HCT116 (cell line): ENCODE results near the gene TNRC6A. TPM values are rescaled to one million over a fixed set of nuclear protein-coding genes. Genes with fewer than 3 reads are reported as not detected.

ENCODE experiments used
- ATAC-seq: fragments of 200-7000 bp; cut with Tn5 transposase; 2 replicates; pipeline ENCODE4 v1.9.1; 2020; ENCODE audit warnings: mild to moderate bottlenecking, moderate library complexity
- BruUV-seq: library from RNA; stranded (reverse); fragments of 400-500 nt; replicated peaks from 2 replicates; lab custom pipeline; 2021; lab: Mats Ljungman, UMichigan
- CTCF ChIA-PET: fragments of 300-600 bp; sonication (Branson Sonifier 250); formaldehyde crosslinking; loops from one replicate; lab custom pipeline; 2021; ENCODE audit warnings: antibody characterized with exemption; lab: Charles Lee
- POLR2A ChIA-PET: fragments of 300-600, 350-600 bp; sonication (Branson Sonifier 250); formaldehyde crosslinking; loops from one replicate; lab custom pipeline; 2021; ENCODE audit warnings: antibody characterized with exemption; lab: Charles Lee
- RAD21 ChIA-PET, 2 experiments: fragments of 300-600 bp; sonication (Branson Sonifier 250); formaldehyde crosslinking; loops; one replicate each; lab custom pipeline; 2023; ENCODE audit warnings: low total read pairs in 2 of 2; ENCODE audit not compliant: uncharacterized antibody in 2 of 2, unreplicated experiment in 2 of 2, low non-redundant PET in 1 of 2; lab: Charles Lee
- DNase-seq: peaks from one replicate; pipeline ENCODE4 v3.0.0-alpha.2; 2010; ENCODE audit warnings: low read depth, low spot score
- H2AFZ ChIP-seq: fragments of 200-600 bp; shearing (Covaris generic), sonication (generic); 2 replicates; pipeline ENCODE4 v1.6.1; 2017; ENCODE audit warnings: low read depth, mixed run types, mixed read lengths, antibody characterized with exemption, low read length; ENCODE audit not compliant: poor library complexity, severe bottlenecking
- H3K27ac ChIP-seq: 2 replicates; pipeline ENCODE4 v1.5.1; 2012; ENCODE audit warnings: low read depth, low read length
- H3K27me3 ChIP-seq: fragments of 200-600 bp; sonication (generic); 2 replicates; pipeline ENCODE4 v1.6.1; 2016; ENCODE audit warnings: mixed run types, low read length, mixed read lengths; ENCODE audit not compliant: insufficient read depth
- H3K36me3 ChIP-seq, 2 experiments: fragments of 200-500 bp in 1 of 2; fragments of 200-600 bp in 1 of 2; sonication (Bioruptor generic) in 1 of 2; sonication (generic) in 1 of 2; 2 replicates each; pipeline versions ENCODE4 v1.5.1 to v1.6.1; 2014 to 2016; ENCODE audit warnings: low read length in 2 of 2, inconsistent platforms in 1 of 2, mixed read lengths in 1 of 2, mixed run types in 1 of 2; ENCODE audit not compliant: insufficient read depth in 2 of 2, control insufficient read depth in 1 of 2
- H3K4me1 ChIP-seq, 2 experiments: fragments of 200-600 bp in 1 of 2; sonication (generic) in 1 of 2; 2 replicates each; pipeline versions ENCODE4 v1.5.1 to v1.6.1; 2012 to 2017; ENCODE audit warnings: low read length in 2 of 2, inconsistent platforms in 1 of 2, mild to moderate bottlenecking in 1 of 2, mixed read lengths in 1 of 2, mixed run types in 1 of 2, moderate library complexity in 1 of 2; ENCODE audit not compliant: insufficient read depth in 2 of 2, control insufficient read depth in 1 of 2
- H3K4me2 ChIP-seq: fragments of 200-600 bp; sonication (generic); 2 replicates; pipeline ENCODE4 v1.6.1; 2017; ENCODE audit warnings: mixed run types, low read length, mixed read lengths
- H3K4me3 ChIP-seq, 2 experiments: fragments of 200-600 bp in 1 of 2; sonication (generic) in 1 of 2; replicated peaks in 1 of 2; 2 replicates each; pipeline ENCODE4 v1.5.1; 2011 to 2016; ENCODE audit warnings: low read length in 2 of 2, control low read depth in 1 of 2, low read depth in 1 of 2, mild to moderate bottlenecking in 1 of 2, mixed read lengths in 1 of 2, mixed run types in 1 of 2
- H3K79me2 ChIP-seq: fragments of 200-600 bp; sonication (generic); 2 replicates; pipeline ENCODE4 v1.6.1; 2017; ENCODE audit warnings: mild to moderate bottlenecking, mixed run types, low read length, moderate library complexity, mixed read lengths; ENCODE audit not compliant: insufficient read depth
- H3K9ac ChIP-seq: fragments of 200-600 bp; sonication (generic); 2 replicates; pipeline ENCODE4 v1.6.1; 2016; ENCODE audit warnings: low read length, mixed read lengths
- H3K9me2 ChIP-seq: fragments of 200-600 bp; sonication (generic), shearing (Covaris generic); 2 replicates; pipeline ENCODE4 v1.6.1; 2017; ENCODE audit warnings: mixed run types, mild to moderate bottlenecking, moderate library complexity; ENCODE audit not compliant: insufficient read depth
- H3K9me3 ChIP-seq, 2 experiments: fragments of 200-500 bp in 1 of 2; fragments of 200-600 bp in 1 of 2; sonication (Bioruptor generic) in 1 of 2; sonication (generic) in 1 of 2; 2 replicates each; pipeline ENCODE4 v1.6.1; 2014 to 2017; ENCODE audit warnings: low read length in 2 of 2, mixed read lengths in 2 of 2, inconsistent platforms in 1 of 2, low read depth in 1 of 2, mild to moderate bottlenecking in 1 of 2, mixed run types in 1 of 2, moderate library complexity in 1 of 2; ENCODE audit not compliant: control insufficient read depth in 1 of 2, insufficient read depth in 1 of 2
- H4K20me1 ChIP-seq: fragments of 200-600 bp; sonication (generic), shearing (Covaris generic); 2 replicates; pipeline ENCODE4 v1.6.1; 2017; ENCODE audit warnings: mixed run types, mild to moderate bottlenecking, moderate library complexity; ENCODE audit not compliant: insufficient read depth
- POLR2AphosphoS5 ChIP-seq: IDR thresholded peaks from 2 replicates; pipeline ENCODE4 v1.6.1; 2011; ENCODE audit warnings: mild to moderate bottlenecking, low read depth, low read length, moderate library complexity
- SIN3A ChIP-seq: IDR thresholded peaks from 2 replicates; pipeline ENCODE4 v1.6.1; 2012; ENCODE audit warnings: low read depth
- SRF ChIP-seq: IDR thresholded peaks from 2 replicates; pipeline ENCODE4 v1.6.1; 2012; ENCODE audit warnings: low read depth
- intact Hi-C: fragments of 100-400 bp; cut with micrococcal nuclease; formaldehyde crosslinking; loops from 2 replicates; pipeline ENCODE4 v1.10.0; 2022
- total RNA-seq: library from RNA; stranded (reverse); gene quantifications from one replicate; pipeline ENCODE4 v1.2.1, GENCODE V29; 2021; ENCODE audit not compliant: unreplicated experiment
- TF ChIP-seq, protein P1 (sequence below), 3 experiments: fragments of 200-600 bp in 1 of 3; sonication (generic) in 1 of 3; IDR thresholded peaks in 2 of 3; conservative IDR thresholded peaks in 1 of 3; 2 replicates each; pipeline ENCODE4 v1.5.1; 2012 to 2017; ENCODE audit warnings: low read depth in 2 of 3, low read length in 2 of 3, antibody characterized with exemption in 1 of 3, borderline replicate concordance in 1 of 3, control low read depth in 1 of 3, mild to moderate bottlenecking in 1 of 3, mixed read lengths in 1 of 3, mixed run types in 1 of 3, moderate library complexity in 1 of 3; ENCODE audit not compliant: insufficient read depth in 1 of 3
- TF ChIP-seq, protein P2 (sequence below): IDR thresholded peaks from 2 replicates; pipeline ENCODE4 v1.6.1; 2012

TNRC6A gene
- total RNA-seq, 1 experiment from 2014 or later, result 37.0 TPM

DNA sequence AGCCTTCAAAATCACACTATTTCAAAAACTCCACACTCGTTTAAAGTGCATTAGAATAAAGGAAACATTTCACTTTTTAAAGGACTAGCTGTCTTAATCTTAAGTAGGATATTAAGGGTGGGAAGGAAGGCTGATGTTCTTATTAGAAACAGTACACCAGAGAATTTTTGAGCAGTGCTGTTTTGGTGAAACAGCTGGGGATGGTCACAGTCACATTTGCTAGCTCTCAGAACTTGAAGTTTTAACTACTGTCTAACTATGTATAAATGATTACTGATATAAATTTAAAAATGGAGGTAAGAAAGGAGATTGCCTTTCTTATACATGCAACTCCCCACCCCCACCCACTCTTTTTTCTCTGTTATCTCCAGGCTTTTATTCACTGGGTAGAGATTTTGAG lies 77.8 kb downstream of the TNRC6A start:
- Histone ChIP-seq H3K4me1 (no peaks in the 10 kb centered on the region), H3K9ac (no peak overlapping the region), H4K20me1 (no peaks in the 10 kb centered on the region), H3K9me3 (no peaks in the 10 kb centered on the region), H3K9me2 (no peaks in the 10 kb centered on the region), H3K27me3 (no peaks in the 10 kb centered on the region), H3K4me3 (no peak overlapping the region), H3K36me3 (peaks cover 63 to 73% of the 10 kb centered on the region in 2 experiments), H3K79me2 (no peaks in the 10 kb centered on the region), H2AFZ (no peak overlapping the region), H3K4me2 (no peak overlapping the region), H3K27ac (no peak overlapping the region)
- CTCF ChIA-PET, result no interaction called here
- no TSS peak for BruUV-seq
- TF ChIP-seq, protein P1, sequence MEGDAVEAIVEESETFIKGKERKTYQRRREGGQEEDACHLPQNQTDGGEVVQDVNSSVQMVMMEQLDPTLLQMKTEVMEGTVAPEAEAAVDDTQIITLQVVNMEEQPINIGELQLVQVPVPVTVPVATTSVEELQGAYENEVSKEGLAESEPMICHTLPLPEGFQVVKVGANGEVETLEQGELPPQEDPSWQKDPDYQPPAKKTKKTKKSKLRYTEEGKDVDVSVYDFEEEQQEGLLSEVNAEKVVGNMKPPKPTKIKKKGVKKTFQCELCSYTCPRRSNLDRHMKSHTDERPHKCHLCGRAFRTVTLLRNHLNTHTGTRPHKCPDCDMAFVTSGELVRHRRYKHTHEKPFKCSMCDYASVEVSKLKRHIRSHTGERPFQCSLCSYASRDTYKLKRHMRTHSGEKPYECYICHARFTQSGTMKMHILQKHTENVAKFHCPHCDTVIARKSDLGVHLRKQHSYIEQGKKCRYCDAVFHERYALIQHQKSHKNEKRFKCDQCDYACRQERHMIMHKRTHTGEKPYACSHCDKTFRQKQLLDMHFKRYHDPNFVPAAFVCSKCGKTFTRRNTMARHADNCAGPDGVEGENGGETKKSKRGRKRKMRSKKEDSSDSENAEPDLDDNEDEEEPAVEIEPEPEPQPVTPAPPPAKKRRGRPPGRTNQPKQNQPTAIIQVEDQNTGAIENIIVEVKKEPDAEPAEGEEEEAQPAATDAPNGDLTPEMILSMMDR (IDR thresholded peaks at IDR 0.05 in 2 of 3, conservative IDR thresholded peaks at IDR 0.05 in 1 of 3; ENCODE audit: borderline replicate concordance in 1 of 3, insufficient read depth in 1 of 3, low read depth in 2 of 3, low read length in 2 of 3), result no peak
- TF ChIP-seq SRF (no peak), SIN3A (no peak), POLR2AphosphoS5 (no peak)
- TF ChIP-seq, protein P2, sequence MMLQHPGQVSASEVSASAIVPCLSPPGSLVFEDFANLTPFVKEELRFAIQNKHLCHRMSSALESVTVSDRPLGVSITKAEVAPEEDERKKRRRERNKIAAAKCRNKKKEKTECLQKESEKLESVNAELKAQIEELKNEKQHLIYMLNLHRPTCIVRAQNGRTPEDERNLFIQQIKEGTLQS, result no peak
- intact Hi-C loops, result no loop called here
- DNase-seq (no peak), ATAC-seq (no peak)
- POLR2A ChIA-PET, result no interaction called here
- RAD21 ChIA-PET, result interaction anchor here in 1 of 2 experiments (0.6 kb wide), 1 partner anchor 181 kb away, joined by 4 read pairs; no protein-coding TSS in a partner anchor
